Suprapubic skin (tissue), 4 donors: ENCODE data around the gene TAS2R50. TPM values are rescaled to one million over a fixed set of nuclear protein-coding genes. Genes with fewer than 3 reads are reported as not detected.

ENCODE experiments used
- DNase-seq, 2 donors: peaks; one replicate each; pipeline ENCODE4 v3.0.0-alpha.2; 2019; ENCODE audit warnings: low spot score in 2 of 2
- H3K27ac ChIP-seq: fragments of 200-600 bp; sonication (generic); one replicate; pipeline ENCODE4 v1.5.1; 2019
- H3K27me3 ChIP-seq: fragments of 200-600 bp; sonication (generic); one replicate; pipeline ENCODE4 v1.5.1; 2019
- H3K36me3 ChIP-seq: fragments of 200-600 bp; sonication (generic); one replicate; pipeline ENCODE4 v1.5.1; 2019
- H3K4me1 ChIP-seq: fragments of 200-600 bp; sonication (generic); one replicate; pipeline ENCODE4 v1.5.1; 2019
- H3K4me3 ChIP-seq: fragments of 200-600 bp; sonication (generic); one replicate; pipeline ENCODE4 v1.5.1; 2019; ENCODE audit warnings: mild to moderate bottlenecking
- H3K9me3 ChIP-seq: fragments of 200-600 bp; sonication (generic); one replicate; pipeline ENCODE4 v1.5.1; 2019
- EP300 ChIP-seq: sonication (generic); formaldehyde crosslinking; IDR thresholded peaks from one replicate; pipeline ENCODE4 v1.6.1; 2017; ENCODE audit warnings: antibody characterized with exemption
- POLR2A ChIP-seq, 2 donors: fragments of 450-650 bp; IDR thresholded peaks; one replicate each; pipeline ENCODE4 v1.6.1; 2017; ENCODE audit warnings: antibody characterized with exemption in 2 of 2, mild to moderate bottlenecking in 2 of 2, moderate library complexity in 2 of 2
- POLR2AphosphoS5 ChIP-seq, 3 donors: sonication (generic); formaldehyde crosslinking; IDR thresholded peaks; one replicate each; pipeline ENCODE4 v1.6.1; 2017; ENCODE audit warnings: antibody characterized with exemption in 3 of 3
- WGBS: methylation state at CpG from one replicate; pipeline ENCODE4 v1.1.5; 2018; 5-methylcytosine and 5-hydroxymethylcytosine counted together
- total RNA-seq, 4 donors: library from RNA; depleted of rRNA; stranded (reverse); fragments of >200 nt; gene quantifications; one replicate each; pipeline ENCODE4 v1.1.0, GENCODE V29; 2016
- TF ChIP-seq, protein P1 (sequence below), 2 donors: fragments of 200-600 bp in 1 of 2; fragments of 450-650 bp in 1 of 2; sonication (generic) in 1 of 2; IDR thresholded peaks; one replicate each; pipeline ENCODE4 v1.5.1; 2016 to 2019; ENCODE audit warnings: antibody characterized with exemption in 2 of 2, mild to moderate bottlenecking in 1 of 2, moderate library complexity in 1 of 2

TAS2R50 gene
- total RNA-seq, 4 donors from 2014 or later: 0.89 to 4.8 TPM; not detected in 2

- Histone ChIP-seq H3K4me3 (no peak overlapping the region), H3K36me3 (no peaks in the 10 kb centered on the region), H3K4me1 (no peaks in the 10 kb centered on the region), H3K27me3 (no peaks in the 10 kb centered on the region), H3K27ac (no peak overlapping the region), H3K9me3 (no peaks in the 10 kb centered on the region)
- no peak for TF ChIP-seq POLR2AphosphoS5 (IDR thresholded peaks at IDR 0.05)
- no peak for DNase-seq
- WGBS: 80% methylated on average over 1 of the region's 1 CpG
These were observed 30.2 kb upstream of the TAS2R50 start for GRCh38 chr12:11016937-11017336.

- no peak for TF ChIP-seq EP300
- TF ChIP-seq, protein P1, sequence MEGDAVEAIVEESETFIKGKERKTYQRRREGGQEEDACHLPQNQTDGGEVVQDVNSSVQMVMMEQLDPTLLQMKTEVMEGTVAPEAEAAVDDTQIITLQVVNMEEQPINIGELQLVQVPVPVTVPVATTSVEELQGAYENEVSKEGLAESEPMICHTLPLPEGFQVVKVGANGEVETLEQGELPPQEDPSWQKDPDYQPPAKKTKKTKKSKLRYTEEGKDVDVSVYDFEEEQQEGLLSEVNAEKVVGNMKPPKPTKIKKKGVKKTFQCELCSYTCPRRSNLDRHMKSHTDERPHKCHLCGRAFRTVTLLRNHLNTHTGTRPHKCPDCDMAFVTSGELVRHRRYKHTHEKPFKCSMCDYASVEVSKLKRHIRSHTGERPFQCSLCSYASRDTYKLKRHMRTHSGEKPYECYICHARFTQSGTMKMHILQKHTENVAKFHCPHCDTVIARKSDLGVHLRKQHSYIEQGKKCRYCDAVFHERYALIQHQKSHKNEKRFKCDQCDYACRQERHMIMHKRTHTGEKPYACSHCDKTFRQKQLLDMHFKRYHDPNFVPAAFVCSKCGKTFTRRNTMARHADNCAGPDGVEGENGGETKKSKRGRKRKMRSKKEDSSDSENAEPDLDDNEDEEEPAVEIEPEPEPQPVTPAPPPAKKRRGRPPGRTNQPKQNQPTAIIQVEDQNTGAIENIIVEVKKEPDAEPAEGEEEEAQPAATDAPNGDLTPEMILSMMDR (IDR thresholded peaks at IDR 0.05): no peak
- no peak for TF ChIP-seq POLR2AphosphoS5 (IDR thresholded peaks at IDR 0.05)
- no peak for TF ChIP-seq POLR2A (IDR thresholded peaks at IDR 0.05)
- DNase-seq: no peak
- WGBS: 94% methylated on average over 4 of the region's 4 CpGs
- Histone ChIP-seq H3K4me3 (no peak overlapping the region), H3K4me1 (no peaks in the 10 kb centered on the region), H3K27ac (no peak overlapping the region), H3K27me3 (no peaks in the 10 kb centered on the region), H3K36me3 (no peaks in the 10 kb centered on the region), H3K9me3 (no peaks in the 10 kb centered on the region)
These were observed 29.2 kb upstream of the TAS2R50 start for GRCh38 chr12:11015775-11016430.

- H3K4me1 ChIP-seq: no peaks in the 10 kb centered on the region
- H3K36me3 ChIP-seq: no peaks in the 10 kb centered on the region
- no peak overlapping the region for H3K4me3 ChIP-seq
- no peaks in the 10 kb centered on the region for H3K27me3 ChIP-seq
- DNase-seq: no peak
- TF ChIP-seq POLR2A (IDR thresholded peaks at IDR 0.05) (no peak), EP300 (no peak), POLR2AphosphoS5 (IDR thresholded peaks at IDR 0.05) (no peak)
- TF ChIP-seq, protein P1 (IDR thresholded peaks at IDR 0.05): no peak
- no peak overlapping the region for H3K27ac ChIP-seq
- no peaks in the 10 kb centered on the region for H3K9me3 ChIP-seq
These were observed 27.5 kb upstream of the TAS2R50 start for GRCh38 chr12:11014234-11014633.

- no peaks in the 10 kb centered on the region for H3K36me3 ChIP-seq
- no peak overlapping the region for H3K4me3 ChIP-seq
- no peak overlapping the region for H3K27ac ChIP-seq
- WGBS: 100% methylated on average over 1 of the region's 1 CpG
- TF ChIP-seq, protein P1 (IDR thresholded peaks at IDR 0.05): no peak
- no peak for TF ChIP-seq POLR2AphosphoS5 (IDR thresholded peaks at IDR 0.05)
- no peaks in the 10 kb centered on the region for H3K4me1 ChIP-seq
- H3K27me3 ChIP-seq: no peaks in the 10 kb centered on the region
- no peak for DNase-seq
- no peaks in the 10 kb centered on the region for H3K9me3 ChIP-seq
These were observed 20.9 kb upstream of the TAS2R50 start for GRCh38 chr12:11007608-11008007.

DNA sequence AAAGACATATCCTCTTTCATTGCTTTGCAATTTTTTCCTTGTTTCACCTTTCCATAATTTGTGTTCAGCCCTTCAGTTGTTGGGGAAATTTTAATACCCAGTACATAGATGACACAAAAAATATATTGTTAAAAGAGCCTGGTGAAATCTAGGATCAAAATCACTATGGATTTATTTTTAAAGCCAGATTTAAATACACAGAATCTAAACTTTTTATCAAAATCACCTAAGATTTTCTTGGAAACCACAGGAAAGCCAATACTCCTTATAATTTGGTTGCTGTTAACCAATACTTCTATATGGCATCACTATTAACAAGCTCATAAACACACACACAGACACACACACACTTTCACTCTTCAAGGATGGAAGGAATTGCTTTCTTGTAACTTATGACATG, 11.5 kb upstream of the TAS2R50 start, which contains the start of gene TAS2R20:
TAS2R20 (minus strand) TSS at position 101 of the 400 bp plus-strand sequence. CDS start 429 bp downstream, outside the sequence.
- H3K4me3 ChIP-seq: no peak within 1 kb of the TSS

More for the DNA sequence above, 11.5 kb upstream of the TAS2R50 start, which contains the start of gene TAS2R20:
- DNase-seq: no peak
- no peaks in the 10 kb centered on the region for H3K36me3 ChIP-seq
- no peaks in the 10 kb centered on the region for H3K9me3 ChIP-seq
- TF ChIP-seq POLR2AphosphoS5 (IDR thresholded peaks at IDR 0.05) (no peak), POLR2A (IDR thresholded peaks at IDR 0.05) (no peak), EP300 (no peak)
- TF ChIP-seq, protein P1 (IDR thresholded peaks at IDR 0.05): no peak
- H3K27ac ChIP-seq: no peak within 1 kb of the TSS
- no peaks in the 10 kb centered on the region for H3K4me1 ChIP-seq
- H3K27me3 ChIP-seq: no peaks in the 10 kb centered on the region
